Thyroid gland (tissue), 4 donors: ENCODE data around the gene ABCA2. TPM values are rescaled to one million over a fixed set of nuclear protein-coding genes. Genes with fewer than 3 reads are reported as not detected.

Experiments used
- DNase-seq, 2 donors: peaks; one replicate each; pipeline ENCODE4 v3.0.0-alpha.2; 2019
- H3K27ac ChIP-seq, 3 donors: fragments of 200-600 bp; sonication (generic); 1 replicate in 2 of 3; 2 replicates in 1 of 3; pipeline ENCODE4 v1.5.1; 2016 to 2019; ENCODE audit warnings: mild to moderate bottlenecking in 1 of 3, moderate library complexity in 1 of 3
- H3K27me3 ChIP-seq: fragments of 200-600 bp; sonication (generic); one replicate; pipeline ENCODE4 v1.5.1; 2019
- H3K36me3 ChIP-seq, 2 donors: fragments of 200-600 bp; sonication (generic); one replicate each; pipeline ENCODE4 v1.5.1; 2016 to 2019
- H3K4me1 ChIP-seq, 2 donors: fragments of 200-600 bp; sonication (generic); one replicate each; pipeline ENCODE4 v1.5.1; 2017 to 2019
- H3K4me3 ChIP-seq, 3 donors: fragments of 200-600 bp; sonication (generic); replicated peaks in 1 of 3; 1 replicate in 2 of 3; 2 replicates in 1 of 3; pipeline ENCODE4 v1.5.1; 2016; ENCODE audit warnings: mild to moderate bottlenecking in 1 of 3
- H3K9me3 ChIP-seq: fragments of 200-600 bp; sonication (generic); one replicate; pipeline ENCODE4 v1.5.1; 2017
- CTCF ChIP-seq, 6 experiments: fragments of 200-600 bp in 3 of 6; fragments of 450-650 bp in 3 of 6; sonication (generic) in 3 of 6; IDR thresholded peaks; one replicate each; pipeline ENCODE4 v1.5.1; 2016 to 2019; ENCODE audit warnings: antibody characterized with exemption in 6 of 6, mild to moderate bottlenecking in 2 of 6, inconsistent platforms in 1 of 6, moderate library complexity in 1 of 6
- POLR2A ChIP-seq, 2 donors: fragments of 450-650 bp; IDR thresholded peaks; one replicate each; pipeline ENCODE4 v1.6.1; 2017; ENCODE audit warnings: antibody characterized with exemption in 2 of 2, mild to moderate bottlenecking in 2 of 2, moderate library complexity in 1 of 2
- WGBS, 2 donors: methylation state at CpG; one replicate each; pipeline ENCODE4 v1.1.5; 2017; 5-methylcytosine and 5-hydroxymethylcytosine counted together
- intact Hi-C: fragments of 100-400 bp; cut with DNase I; formaldehyde crosslinking; loops from one replicate; pipeline ENCODE4 v1.15.1; 2023
- total RNA-seq, 4 donors: library from RNA; depleted of rRNA; stranded (reverse); fragments of >200 nt; gene quantifications; one replicate each; pipeline ENCODE4 v1.2.3, GENCODE V29; 2016

Gene ABCA2
- total RNA-seq, 4 donors from 2014 or later: 36.8 to 59.7 (median 50.2) TPM

- no peak for TF ChIP-seq CTCF (IDR thresholded peaks at IDR 0.05)
- no peak for TF ChIP-seq POLR2A (IDR thresholded peaks at IDR 0.05)
- Histone ChIP-seq H3K36me3 (no peaks in the 10 kb centered on the region), H3K27me3 (no peaks in the 10 kb centered on the region), H3K4me3 (peak within 1 kb of the TSS in 1 of 3 donors; percentile 30), H3K27ac (no peak within 1 kb of the TSS), H3K9me3 (no peaks in the 10 kb centered on the region), H3K4me1 (peaks cover 7 to 13% of the 10 kb centered on the region in 2 donors)
- WGBS, 2 donors: 71 to 96% methylated on average over 4 to 8 of the region's 10 CpGs
- intact Hi-C loops: no loop called here
- DNase-seq: no peak
Observed at GRCh38 chr9:136977223-136977622, 50.8 kb downstream of the ABCA2 start, which contains the start of gene PTGDS. Gene PTGDS (plus strand): TSS chr9:136977504. CDS start chr9:136977579, 75 bp downstream.

GRCh38 chr9:136975644-136976043 lies 52.4 kb downstream of the ABCA2 start:
- Histone ChIP-seq H3K27ac (no peak overlapping the region), H3K9me3 (no peaks in the 10 kb centered on the region), H3K4me3 (no peak overlapping the region), H3K4me1 (peaks cover 7 to 13% of the 10 kb centered on the region in 2 donors), H3K36me3 (no peaks in the 10 kb centered on the region), H3K27me3 (no peaks in the 10 kb centered on the region)
- WGBS, 2 donors: 76 to 78% methylated on average over 8 to 10 of the region's 14 CpGs
- intact Hi-C loops: no loop called here
- peak in 1 of 6 experiments; percentile 13 for TF ChIP-seq CTCF (IDR thresholded peaks at IDR 0.05)
- no peak for TF ChIP-seq POLR2A (IDR thresholded peaks at IDR 0.05)
- no peak for DNase-seq

GRCh38 chr9:136974817-136975535 lies 53.1 kb downstream of the ABCA2 start:
- 68 to 76% methylated on average over 6 to 13 of the region's 15 CpGs for WGBS, 2 donors
- DNase-seq: no peak
- H3K4me1 ChIP-seq: peaks cover 7 to 13% of the 10 kb centered on the region in 2 donors
- H3K27me3 ChIP-seq: no peaks in the 10 kb centered on the region
- TF ChIP-seq CTCF (IDR thresholded peaks at IDR 0.05) (no peak), POLR2A (IDR thresholded peaks at IDR 0.05) (no peak)
- H3K27ac ChIP-seq: no peak overlapping the region
- H3K36me3 ChIP-seq: no peaks in the 10 kb centered on the region
- H3K9me3 ChIP-seq: no peaks in the 10 kb centered on the region
- intact Hi-C loops: no loop called here
- no peak overlapping the region for H3K4me3 ChIP-seq

GRCh38 chr9:136973618-136974617 lies 54.1 kb downstream of the ABCA2 start:
- 86 to 96% methylated on average over 18 to 26 of the region's 29 CpGs for WGBS, 2 donors
- H3K4me1 ChIP-seq: peaks cover 7 to 13% of the 10 kb centered on the region in 2 donors

More at GRCh38 chr9:136973618-136974617, 54.1 kb downstream of the ABCA2 start:
- Histone ChIP-seq H3K27ac (no peak overlapping the region), H3K9me3 (no peaks in the 10 kb centered on the region), H3K4me3 (no peak overlapping the region), H3K27me3 (no peaks in the 10 kb centered on the region), H3K36me3 (no peaks in the 10 kb centered on the region)
- TF ChIP-seq CTCF (IDR thresholded peaks at IDR 0.05) (no peak), POLR2A (IDR thresholded peaks at IDR 0.05) (no peak)
- no peak for DNase-seq
- intact Hi-C loops: no loop called here
